GM18870 (cell line): ENCODE data around the gene PAAF1.

Experiments
- ATAC-seq: cut with Tn5 transposase; IDR thresholded peaks from one replicate; pipeline ENCODE4 v1.9.1; 2021; ENCODE audit warnings: moderate library complexity; ENCODE audit not compliant: unreplicated experiment

PAAF1 gene

DNA sequence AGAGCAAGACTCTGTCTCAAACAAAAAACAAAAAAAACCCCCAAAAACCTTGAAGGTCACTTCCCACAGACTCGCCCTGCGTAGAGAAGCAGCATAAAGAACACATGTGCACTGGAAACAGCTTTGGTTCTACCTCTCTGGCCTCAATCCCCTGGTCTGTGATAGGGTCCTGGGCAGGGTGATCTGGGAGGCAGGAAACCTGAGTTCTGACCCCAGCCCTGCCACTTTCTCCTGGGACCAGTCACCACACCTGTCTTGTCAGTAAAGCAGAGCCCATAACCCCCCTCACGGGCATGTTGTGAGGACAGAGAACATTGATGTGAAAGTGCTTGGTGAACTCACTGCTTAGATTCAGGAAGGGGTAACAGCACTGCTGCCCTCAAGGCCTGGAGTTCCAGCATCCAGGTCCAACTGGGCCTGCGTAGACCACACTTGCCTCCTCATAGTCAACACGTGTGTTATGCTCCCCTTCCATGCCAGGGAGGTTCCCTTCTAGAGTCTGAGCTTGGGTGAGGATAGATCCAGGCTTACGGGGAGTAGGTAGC is 94.4 kb downstream of the PAAF1 start:
- no peak for ATAC-seq

DNA sequence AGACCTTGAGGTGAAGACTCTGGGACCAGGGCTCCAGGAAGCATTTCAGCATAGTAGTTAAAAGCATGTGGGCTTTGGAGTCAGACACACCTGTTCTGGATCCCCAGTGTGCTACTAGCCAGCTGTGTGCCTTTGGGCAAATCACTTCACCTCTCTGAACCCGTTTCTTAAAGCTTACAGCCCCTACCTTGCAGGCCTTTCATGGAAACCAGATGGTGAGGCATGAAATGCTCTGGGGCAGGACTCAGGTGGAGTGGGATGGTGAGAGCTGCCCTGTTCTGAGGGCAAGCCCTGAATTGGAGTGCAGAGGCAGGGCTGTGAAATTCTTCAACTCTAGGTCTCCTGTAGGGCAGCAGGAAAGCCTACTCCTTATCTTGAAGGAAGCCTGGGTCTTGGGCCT is 95.4 kb downstream of the PAAF1 start:
- ATAC-seq, result no peak

- ATAC-seq, result no peak
Observed at GRCh38 chr11:73972620-73973449, 96.0 kb downstream of the PAAF1 start.

- ATAC-seq, result no peak
Observed at GRCh38 chr11:73974604-73975478, 98.0 kb downstream of the PAAF1 start.

- ATAC-seq, result no peak
Observed at GRCh38 chr11:73975479-73975757, 98.6 kb downstream of the PAAF1 start.

GRCh38 chr11:73976451-73977151 is 99.8 kb downstream of the PAAF1 start:
- no peak for ATAC-seq

- ATAC-seq, result no peak
Observed at GRCh38 chr11:73977856-73978519, 101.2 kb downstream of the PAAF1 start.

- no peak for ATAC-seq
Observed at GRCh38 chr11:73978576-73979086, 101.8 kb downstream of the PAAF1 start.

GRCh38 chr11:73980001-73980961 is 103.5 kb downstream of the PAAF1 start:
- ATAC-seq, result peak; percentile 47
